ENCODE measurements around the gene TEP1. TPM values are rescaled to one million over a fixed set of nuclear protein-coding genes. Genes with fewer than 3 reads are reported as not detected.

Gene TEP1
- total and polyA plus RNA-seq, 4 donors = 10.3 to 62.4 (median 38.6) TPM

DNA sequence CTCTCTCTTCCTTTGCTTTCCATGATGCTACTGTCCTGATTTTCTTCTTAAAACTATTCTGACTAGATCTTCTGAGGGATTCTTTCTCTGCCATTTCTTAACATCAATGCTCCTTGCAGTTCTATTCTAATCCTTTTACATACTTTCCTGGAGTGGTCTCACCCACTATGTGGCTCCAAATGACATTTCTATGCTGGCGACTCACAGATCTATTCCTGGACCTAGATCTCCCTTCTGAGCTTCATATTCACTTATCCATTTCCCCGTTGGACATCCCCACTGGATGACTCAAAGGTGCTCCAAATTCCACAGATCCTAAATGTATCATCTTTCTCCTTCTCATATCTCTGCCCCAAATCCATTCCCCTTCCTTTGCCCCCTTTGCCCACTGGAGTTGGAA lies 4.1 kb downstream of the TEP1 start:
- intact Hi-C loops (cut with DNase I) = loop anchor here in 1 of 2 donors (5.0 kb wide), 1 partner anchor 62 kb away; no protein-coding TSS in a partner anchor
- Histone ChIP-seq H3K9me3 (ENCODE audit: control insufficient read depth, low read length) (no peaks in the 10 kb centered on the region), H3K27ac (ENCODE audit: low read depth in 1 of 2, low read length in 2 of 2) (no peak overlapping the region), H3K4me1 (ENCODE audit: control insufficient read depth in 1 of 2, insufficient read depth in 2 of 2, low read length in 2 of 2) (peaks cover 3 to 7% of the 10 kb centered on the region in 2 donors), H3K4me3 (ENCODE audit: low read length in 2 of 2) (no peak overlapping the region), H3K36me3 (ENCODE audit: control insufficient read depth in 1 of 2, insufficient read depth in 2 of 2, low read length in 1 of 2) (peaks cover 4 to 8% of the 10 kb centered on the region in 2 donors), H3K27me3 (ENCODE audit: control insufficient read depth in 1 of 2, insufficient read depth in 2 of 2, low read length in 1 of 2) (no peaks in the 10 kb centered on the region)
- DNase-seq (no peak), ATAC-seq (ENCODE audit: low FRiP score) (no peak)
- WGBS, 2 donors = 61 to 66% methylated on average over 2 of the region's 2 CpGs

DNA sequence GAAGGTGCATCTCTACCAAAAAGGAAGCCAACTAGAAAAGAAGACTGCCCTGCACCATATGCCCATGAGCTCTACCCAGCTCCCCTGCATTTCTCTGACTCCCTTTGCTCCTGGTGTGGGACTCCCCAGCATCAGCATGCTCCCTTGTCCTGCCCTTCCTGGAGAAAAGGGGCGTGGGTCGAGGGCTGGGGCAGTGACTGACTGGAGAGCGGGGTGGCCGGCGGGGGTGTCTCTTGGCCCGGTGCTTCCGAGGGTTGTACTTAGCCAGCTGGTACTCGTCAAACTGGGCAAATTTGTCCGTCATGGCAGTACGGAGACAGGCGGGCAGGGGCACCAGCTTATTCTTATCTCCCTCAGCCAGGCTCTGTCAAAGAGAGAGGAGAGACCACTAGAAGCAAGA lies 9.8 kb downstream of the TEP1 start:
- no peak for DNase-seq
- peaks cover 4 to 11% of the 10 kb centered on the region in 2 donors for H3K36me3 ChIP-seq (ENCODE audit: control insufficient read depth in 1 of 2, insufficient read depth in 2 of 2, low read length in 1 of 2)
- intact Hi-C loops (cut with DNase I) = no loop called here
- no peaks in the 10 kb centered on the region for H3K4me1 ChIP-seq (ENCODE audit: control insufficient read depth in 1 of 2, insufficient read depth in 2 of 2, low read length in 2 of 2)
- no peaks in the 10 kb centered on the region for H3K27me3 ChIP-seq (ENCODE audit: control insufficient read depth in 1 of 2, insufficient read depth in 2 of 2, low read length in 1 of 2)
- no peaks in the 10 kb centered on the region for H3K9me3 ChIP-seq (ENCODE audit: control insufficient read depth, low read length)
- H3K4me3 ChIP-seq (ENCODE audit: low read length in 2 of 2) = no peak overlapping the region
- no peak overlapping the region for H3K27ac ChIP-seq (ENCODE audit: low read depth in 1 of 2, low read length in 2 of 2)
- 85 to 88% methylated on average over 11 of the region's 11 CpGs for WGBS, 2 donors
- ATAC-seq (ENCODE audit: low FRiP score) = no peak

DNA sequence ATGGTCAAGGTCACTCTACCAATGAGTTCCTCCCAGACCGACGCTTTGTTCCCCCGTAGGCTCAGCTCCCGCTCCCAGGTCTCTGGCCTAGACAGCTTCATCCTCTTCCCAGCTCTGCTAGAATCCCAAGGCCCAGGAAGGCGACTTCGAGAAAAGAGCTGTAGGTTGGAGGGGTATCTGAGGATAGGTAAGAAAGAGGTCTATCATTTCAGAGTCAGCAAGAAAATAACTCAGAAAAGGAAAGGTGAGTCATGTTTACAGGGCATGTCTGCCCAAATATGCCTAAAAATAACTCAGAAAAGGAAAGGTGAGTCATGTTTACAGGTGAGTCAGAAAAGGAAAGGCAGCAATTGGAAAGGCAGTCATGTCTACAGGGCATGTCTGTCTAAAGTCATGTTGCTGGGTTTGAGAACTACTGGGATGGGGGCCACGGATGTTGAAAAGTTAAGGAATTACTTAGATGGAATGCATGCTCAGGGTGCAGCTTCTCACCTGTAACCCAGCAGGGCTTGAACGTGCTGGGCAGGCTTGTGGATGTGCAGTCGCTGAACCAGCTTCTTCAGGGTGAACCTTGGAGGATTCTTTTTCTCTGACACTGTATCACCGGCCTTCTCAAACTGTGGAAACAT lies 12.2 kb downstream of the TEP1 start:
- no peaks in the 10 kb centered on the region for H3K4me1 ChIP-seq (ENCODE audit: control insufficient read depth in 1 of 2, insufficient read depth in 2 of 2, low read length in 2 of 2)
- H3K36me3 ChIP-seq (ENCODE audit: control insufficient read depth in 1 of 2, insufficient read depth in 2 of 2, low read length in 1 of 2) = peaks cover 0 to 6% of the 10 kb centered on the region in 2 donors
- no peak for DNase-seq
- H3K9me3 ChIP-seq (ENCODE audit: control insufficient read depth, low read length) = no peaks in the 10 kb centered on the region
- no peaks in the 10 kb centered on the region for H3K27me3 ChIP-seq (ENCODE audit: control insufficient read depth in 1 of 2, insufficient read depth in 2 of 2, low read length in 1 of 2)
- WGBS, 2 donors = 94% methylated on average over 10 of the region's 10 CpGs
- H3K27ac ChIP-seq (ENCODE audit: low read depth in 1 of 2, low read length in 2 of 2) = no peak overlapping the region
- no peak overlapping the region for H3K4me3 ChIP-seq (ENCODE audit: low read length in 2 of 2)
- ATAC-seq (ENCODE audit: low FRiP score) = no peak
- intact Hi-C loops (cut with DNase I) = no loop called here

DNA sequence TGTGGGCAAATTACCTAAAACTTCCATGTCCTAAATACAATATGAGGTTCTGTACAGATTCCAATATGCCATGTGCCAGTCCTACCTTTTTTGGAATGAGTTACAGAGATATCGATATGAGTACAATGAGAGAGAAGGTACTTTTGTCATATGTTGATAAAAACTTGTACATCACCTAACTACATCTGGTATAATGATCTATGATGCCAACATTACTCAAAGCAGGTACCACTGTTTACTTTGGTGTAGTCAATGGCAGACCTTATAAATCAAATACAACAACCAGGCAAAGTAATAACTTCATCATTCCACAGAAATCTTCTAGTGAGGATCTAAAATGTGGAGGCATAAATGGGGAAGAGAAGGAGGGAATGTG lies 12.7 kb downstream of the TEP1 start:
- Histone ChIP-seq H3K27ac (ENCODE audit: low read depth in 1 of 2, low read length in 2 of 2) (no peak overlapping the region), H3K9me3 (ENCODE audit: control insufficient read depth, low read length) (no peaks in the 10 kb centered on the region), H3K4me3 (ENCODE audit: low read length in 2 of 2) (no peak overlapping the region), H3K36me3 (ENCODE audit: control insufficient read depth in 1 of 2, insufficient read depth in 2 of 2, low read length in 1 of 2) (peaks cover 0 to 7% of the 10 kb centered on the region in 2 donors), H3K27me3 (ENCODE audit: control insufficient read depth in 1 of 2, insufficient read depth in 2 of 2, low read length in 1 of 2) (no peaks in the 10 kb centered on the region), H3K4me1 (ENCODE audit: control insufficient read depth in 1 of 2, insufficient read depth in 2 of 2, low read length in 2 of 2) (no peaks in the 10 kb centered on the region)
- DNase-seq = no peak
- 98 to 100% methylated on average over 1 of the region's 1 CpG for WGBS, 2 donors
- no peak for ATAC-seq (ENCODE audit: low FRiP score)
- intact Hi-C loops (cut with DNase I) = no loop called here

DNA sequence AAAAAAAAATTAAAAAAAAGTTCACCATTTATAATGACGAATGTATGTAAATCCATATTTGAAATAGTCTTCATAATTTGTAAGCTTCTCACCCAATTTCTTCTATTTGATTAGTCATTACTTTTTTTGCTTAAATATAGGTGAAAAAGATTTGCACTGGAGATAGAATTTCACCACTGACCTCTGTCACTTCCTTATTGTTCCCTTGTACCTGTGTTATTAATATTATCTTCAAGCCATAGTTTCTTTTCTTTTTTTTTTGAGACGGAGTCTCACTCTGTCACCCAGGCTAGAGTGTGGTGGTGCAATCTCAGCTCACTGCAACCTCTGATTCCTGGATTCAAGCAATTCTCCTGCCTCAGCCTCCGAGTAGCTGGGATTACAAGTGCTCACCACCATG lies 15.8 kb downstream of the TEP1 start:
- DNase-seq = no peak
- no peak overlapping the region for H3K27ac ChIP-seq (ENCODE audit: low read depth in 1 of 2, low read length in 2 of 2)
- no peaks in the 10 kb centered on the region for H3K9me3 ChIP-seq (ENCODE audit: control insufficient read depth, low read length)
- no peaks in the 10 kb centered on the region for H3K4me1 ChIP-seq (ENCODE audit: control insufficient read depth in 1 of 2, insufficient read depth in 2 of 2, low read length in 2 of 2)
- H3K4me3 ChIP-seq (ENCODE audit: low read length in 2 of 2) = no peak overlapping the region
- peaks cover 0 to 7% of the 10 kb centered on the region in 2 donors for H3K36me3 ChIP-seq (ENCODE audit: control insufficient read depth in 1 of 2, insufficient read depth in 2 of 2, low read length in 1 of 2)
- no peak for ATAC-seq (ENCODE audit: low FRiP score)
- no peaks in the 10 kb centered on the region for H3K27me3 ChIP-seq (ENCODE audit: control insufficient read depth in 1 of 2, insufficient read depth in 2 of 2, low read length in 1 of 2)
- intact Hi-C loops (cut with DNase I) = no loop called here
- WGBS, 2 donors = 90% methylated on average over 3 of the region's 3 CpGs

DNA sequence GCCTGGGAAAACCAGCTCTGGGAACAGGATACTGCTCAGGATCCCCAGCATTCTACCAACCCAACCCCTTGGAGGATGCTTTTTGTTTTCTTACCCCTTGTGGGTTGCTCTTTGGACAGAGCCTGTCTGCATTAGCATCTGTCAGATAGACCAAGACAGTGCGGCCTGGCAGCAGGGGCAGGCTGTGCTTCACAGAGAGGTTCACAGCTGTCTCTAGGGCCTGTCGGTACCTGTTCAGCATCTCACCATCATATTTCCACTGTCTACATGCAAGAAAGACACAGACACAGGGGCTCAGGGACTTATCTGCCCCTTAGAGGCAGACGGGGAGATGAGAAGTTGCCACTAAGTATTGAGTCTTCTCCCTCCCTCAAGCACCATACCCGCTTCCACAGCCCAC lies 21.8 kb downstream of the TEP1 start:
- Histone ChIP-seq H3K4me3 (ENCODE audit: low read length in 2 of 2) (no peak overlapping the region), H3K27me3 (ENCODE audit: control insufficient read depth in 1 of 2, insufficient read depth in 2 of 2, low read length in 1 of 2) (no peaks in the 10 kb centered on the region), H3K4me1 (ENCODE audit: control insufficient read depth in 1 of 2, insufficient read depth in 2 of 2, low read length in 2 of 2) (no peaks in the 10 kb centered on the region), H3K9me3 (ENCODE audit: control insufficient read depth, low read length) (no peaks in the 10 kb centered on the region), H3K36me3 (ENCODE audit: control insufficient read depth in 1 of 2, insufficient read depth in 2 of 2, low read length in 1 of 2) (peaks cover 23 to 25% of the 10 kb centered on the region in 2 donors), H3K27ac (ENCODE audit: low read depth in 1 of 2, low read length in 2 of 2) (no peak overlapping the region)
- DNase-seq (no peak), ATAC-seq (ENCODE audit: low FRiP score) (no peak)
- intact Hi-C loops (cut with DNase I) = no loop called here
- WGBS, 2 donors = 94% methylated on average over 4 of the region's 4 CpGs

DNA sequence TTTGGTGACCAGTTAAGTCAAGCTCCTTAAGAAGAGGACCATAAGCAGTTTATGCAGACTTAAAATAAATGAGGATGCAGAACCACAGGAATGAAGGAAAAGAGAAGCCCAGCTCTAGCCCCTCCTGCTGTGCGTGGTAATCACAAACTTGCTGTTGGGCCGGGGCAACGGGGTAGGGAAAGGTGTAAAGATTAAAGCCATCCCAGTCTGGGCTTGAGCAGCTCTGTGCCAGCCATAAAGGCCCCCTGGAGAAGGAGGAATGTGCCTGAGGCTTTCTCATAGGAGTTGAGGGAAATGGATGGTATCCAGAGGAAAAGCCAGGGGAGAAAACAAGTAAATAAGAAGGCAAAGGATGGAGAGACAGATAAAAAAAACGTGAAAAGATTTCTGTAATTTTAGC lies 25.1 kb downstream of the TEP1 start:
- H3K36me3 ChIP-seq (ENCODE audit: control insufficient read depth in 1 of 2, insufficient read depth in 2 of 2, low read length in 1 of 2) = peaks cover 26 to 32% of the 10 kb centered on the region in 2 donors
- intact Hi-C loops (cut with DNase I) = no loop called here
- ATAC-seq (ENCODE audit: low FRiP score) (no peak), DNase-seq (no peak)
- H3K4me3 ChIP-seq (ENCODE audit: low read length in 2 of 2) = no peak overlapping the region
- no peaks in the 10 kb centered on the region for H3K4me1 ChIP-seq (ENCODE audit: control insufficient read depth in 1 of 2, insufficient read depth in 2 of 2, low read length in 2 of 2)
- H3K27ac ChIP-seq (ENCODE audit: low read depth in 1 of 2, low read length in 2 of 2) = no peak overlapping the region
- no peaks in the 10 kb centered on the region for H3K27me3 ChIP-seq (ENCODE audit: control insufficient read depth in 1 of 2, insufficient read depth in 2 of 2, low read length in 1 of 2)
- no peaks in the 10 kb centered on the region for H3K9me3 ChIP-seq (ENCODE audit: control insufficient read depth, low read length)
- WGBS, 2 donors = 53 to 54% methylated on average over 4 of the region's 4 CpGs

DNA sequence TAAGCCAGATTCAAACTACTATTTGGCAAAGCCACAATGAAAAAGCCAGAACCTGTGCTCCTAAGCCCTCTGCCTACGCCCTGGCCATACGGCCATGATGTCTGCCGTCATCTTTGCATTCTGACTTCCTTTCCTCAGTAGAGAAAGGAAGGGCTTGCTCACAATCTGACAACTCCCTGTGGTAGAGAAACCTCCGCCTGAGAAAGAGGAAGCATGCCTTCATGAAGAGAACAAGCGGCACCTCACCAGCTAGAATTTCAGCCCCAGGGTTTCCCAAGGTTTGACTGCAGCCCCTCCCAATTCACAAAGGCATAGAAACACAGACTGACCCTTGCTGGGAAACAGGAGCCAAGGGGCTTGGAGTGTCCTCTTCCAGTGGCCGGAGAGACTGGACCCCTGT lies 25.7 kb downstream of the TEP1 start:
- H3K9me3 ChIP-seq (ENCODE audit: control insufficient read depth, low read length) = no peaks in the 10 kb centered on the region
- DNase-seq (no peak), ATAC-seq (ENCODE audit: low FRiP score) (no peak)
- H3K36me3 ChIP-seq (ENCODE audit: control insufficient read depth in 1 of 2, insufficient read depth in 2 of 2, low read length in 1 of 2) = peaks cover 26 to 32% of the 10 kb centered on the region in 2 donors
- no peak overlapping the region for H3K4me3 ChIP-seq (ENCODE audit: low read length in 2 of 2)
- intact Hi-C loops (cut with DNase I) = no loop called here
- H3K4me1 ChIP-seq (ENCODE audit: control insufficient read depth in 1 of 2, insufficient read depth in 2 of 2, low read length in 2 of 2) = no peaks in the 10 kb centered on the region
- 90 to 92% methylated on average over 6 of the region's 6 CpGs for WGBS, 2 donors
- no peaks in the 10 kb centered on the region for H3K27me3 ChIP-seq (ENCODE audit: control insufficient read depth in 1 of 2, insufficient read depth in 2 of 2, low read length in 1 of 2)
- no peak overlapping the region for H3K27ac ChIP-seq (ENCODE audit: low read depth in 1 of 2, low read length in 2 of 2)

DNA sequence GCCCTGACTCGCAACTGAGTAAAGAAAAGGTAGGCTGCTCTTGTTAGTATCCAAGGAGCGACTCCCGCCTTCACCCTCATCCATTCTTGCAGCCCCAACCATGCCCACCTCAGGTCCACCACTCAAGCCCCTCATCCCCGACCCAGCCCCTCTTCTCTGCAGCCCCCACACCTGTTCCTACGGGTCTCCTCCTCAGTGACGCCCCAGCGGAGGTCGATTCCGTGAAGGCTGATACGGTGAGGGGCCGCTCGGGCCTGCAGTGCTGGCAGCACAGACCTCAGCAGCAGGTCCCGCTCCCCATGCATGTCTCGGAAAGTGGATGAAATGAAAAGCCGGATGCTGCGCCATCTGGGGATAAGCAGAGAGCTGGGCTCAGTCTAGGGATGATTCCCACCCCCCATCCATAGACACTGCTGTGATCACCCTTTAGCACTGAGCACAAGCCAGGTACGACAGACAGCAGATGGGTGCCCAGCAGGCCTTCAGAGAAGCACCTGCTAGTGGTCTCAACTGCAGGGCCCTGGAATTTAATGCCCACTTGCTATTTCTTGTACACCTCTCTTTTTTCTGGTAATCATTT lies 26.9 kb downstream of the TEP1 start:
- Histone ChIP-seq H3K9me3 (ENCODE audit: control insufficient read depth, low read length) (no peaks in the 10 kb centered on the region), H3K36me3 (ENCODE audit: control insufficient read depth in 1 of 2, insufficient read depth in 2 of 2, low read length in 1 of 2) (peaks cover 23 to 33% of the 10 kb centered on the region in 2 donors), H3K4me3 (ENCODE audit: low read length in 2 of 2) (no peak overlapping the region), H3K27ac (ENCODE audit: low read depth in 1 of 2, low read length in 2 of 2) (no peak overlapping the region), H3K27me3 (ENCODE audit: control insufficient read depth in 1 of 2, insufficient read depth in 2 of 2, low read length in 1 of 2) (no peaks in the 10 kb centered on the region), H3K4me1 (ENCODE audit: control insufficient read depth in 1 of 2, insufficient read depth in 2 of 2, low read length in 2 of 2) (no peaks in the 10 kb centered on the region)
- WGBS, 2 donors = 96 to 97% methylated on average over 17 of the region's 17 CpGs
- intact Hi-C loops (cut with DNase I) = no loop called here
- ATAC-seq (ENCODE audit: low FRiP score) (peak; percentile 9), DNase-seq (no peak)
